Erythroblast (primary cell): Measurements from ENCODE around the gene SLX4IP.

Source experiments
- GATA1 ChIP-seq: IDR thresholded peaks from 2 replicates; pipeline ENCODE4 v1.6.1; 2011; ENCODE audit warnings: low read depth, mild to moderate bottlenecking, control low read depth, low read length, moderate library complexity
- POLR2A ChIP-seq: IDR thresholded peaks from 2 replicates; pipeline ENCODE4 v1.6.1; 2011; ENCODE audit warnings: mild to moderate bottlenecking, low read length

GRCh38 chr20:10524643-10525042, 89.5 kb downstream of the SLX4IP start:
- no peak for TF ChIP-seq POLR2A
- TF ChIP-seq GATA1 = no peak
